ENCODE data around the gene FTO. TPM values are rescaled to one million over a fixed set of nuclear protein-coding genes. Genes with fewer than 3 reads are reported as not detected.

Gene FTO
- total RNA-seq, 1 donor from 2014 or later: 65.8 TPM

GRCh38 chr16:54052271-54052670, 348.3 kb downstream of the FTO start:
- Mint-ChIP-seq H3K4me1 (no peaks in the 10 kb centered on the region), H3K36me3 (ENCODE audit: low read depth) (peaks cover 4% of the 10 kb centered on the region), H3K27me3 (no peaks in the 10 kb centered on the region), H3K27ac (no peak overlapping the region), H3K4me3 (no peak overlapping the region), H3K9me3 (no peaks in the 10 kb centered on the region)
- TF ChIP-seq CTCF (IDR thresholded peaks at IDR 0.05): no peak
- ChIA-PET POLR2A (no interaction called here), CTCF (no interaction called here)
- DNase-seq (no peak), ATAC-seq (ENCODE audit: low read depth) (no peak)
- intact Hi-C loops (cut with micrococcal nuclease): loop anchor here (5.0 kb wide), 1 partner anchor 1545 kb away; no protein-coding TSS in a partner anchor

DNA sequence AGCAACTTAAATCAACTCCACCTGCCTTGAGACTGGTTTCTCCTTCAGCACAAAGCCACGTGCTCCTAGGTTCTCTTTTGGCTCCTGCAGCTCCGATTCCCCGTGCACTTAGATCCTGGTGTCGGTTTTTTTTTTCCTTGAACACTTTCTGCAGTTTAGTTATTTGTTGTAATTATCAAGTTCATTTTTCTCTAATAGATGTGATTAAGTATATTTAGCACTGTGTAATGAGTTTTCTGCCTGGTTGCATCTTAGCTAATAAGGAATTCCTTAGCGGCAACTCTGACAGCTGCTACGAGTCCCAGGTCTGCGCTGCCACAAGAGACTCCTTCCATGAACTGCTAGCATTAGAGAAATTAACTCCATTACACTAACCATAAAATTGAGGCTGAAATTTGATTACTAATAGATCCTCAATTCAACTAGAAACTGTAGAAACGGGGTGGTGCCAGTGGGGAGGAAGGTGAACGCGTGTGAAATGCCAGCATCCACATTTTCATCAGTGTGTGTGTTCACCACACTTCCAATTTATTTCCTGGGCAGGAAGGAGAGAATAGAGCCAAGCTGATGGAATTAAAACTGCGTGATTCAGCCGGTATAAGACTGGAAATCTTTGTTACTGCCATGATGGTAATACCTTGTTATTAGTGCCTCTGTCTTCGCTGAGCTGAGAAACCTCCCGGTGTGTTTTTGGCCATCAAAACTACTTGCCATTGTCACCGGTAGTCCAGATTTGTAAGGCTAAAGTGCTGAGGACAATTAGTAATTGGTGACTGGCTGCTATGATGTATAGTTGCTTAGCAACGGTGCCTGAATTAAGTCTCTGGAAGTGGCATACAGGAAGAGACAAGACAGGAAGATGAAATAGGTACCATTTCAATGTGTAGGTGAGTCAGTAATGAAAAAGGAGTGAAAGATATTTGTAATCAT, 350.2 kb downstream of the FTO start:
- ATAC-seq (ENCODE audit: low read depth): no peak
- ChIA-PET POLR2A (no interaction called here), CTCF (interaction anchor here (0.6 kb wide), 1 partner anchor 995 kb away, joined by 3 read pairs; no protein-coding TSS in a partner anchor)
- DNase-seq: no peak
- no peak overlapping the region for H3K27ac Mint-ChIP-seq
- intact Hi-C loops (cut with micrococcal nuclease): loop anchor here (5.0 kb wide), 1 partner anchor 1543 kb away; no protein-coding TSS in a partner anchor
- H3K9me3 Mint-ChIP-seq: no peaks in the 10 kb centered on the region
- H3K27me3 Mint-ChIP-seq: no peaks in the 10 kb centered on the region
- H3K36me3 Mint-ChIP-seq (ENCODE audit: low read depth): peaks cover 10% of the 10 kb centered on the region
- no peak for TF ChIP-seq CTCF (IDR thresholded peaks at IDR 0.05)
- no peaks in the 10 kb centered on the region for H3K4me1 Mint-ChIP-seq
- H3K4me3 Mint-ChIP-seq: no peak overlapping the region

DNA sequence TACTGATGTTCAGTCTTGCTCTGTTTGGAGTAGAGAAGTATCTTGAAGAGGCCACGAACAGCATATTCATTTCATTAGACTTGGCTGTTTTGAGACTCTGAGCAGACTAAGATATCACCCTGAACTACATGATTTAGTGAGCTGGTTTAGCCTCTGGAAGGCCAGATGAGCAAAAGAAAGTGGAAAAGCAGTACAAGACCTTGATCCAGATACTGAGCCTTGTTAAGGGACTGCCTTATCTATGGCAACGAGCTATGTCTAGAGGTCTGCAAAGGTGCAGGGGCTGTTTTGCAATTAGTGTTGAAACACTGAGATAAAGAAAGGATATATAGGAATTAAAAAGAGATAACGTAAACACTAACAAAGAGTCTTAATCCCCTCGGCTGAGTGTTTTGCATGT, 351.2 kb downstream of the FTO start:
- H3K27ac Mint-ChIP-seq: no peak overlapping the region
- no peaks in the 10 kb centered on the region for H3K9me3 Mint-ChIP-seq
- intact Hi-C loops (cut with micrococcal nuclease): no loop called here
- peaks cover 10% of the 10 kb centered on the region for H3K36me3 Mint-ChIP-seq (ENCODE audit: low read depth)
- H3K4me1 Mint-ChIP-seq: no peaks in the 10 kb centered on the region
- no peak overlapping the region for H3K4me3 Mint-ChIP-seq
- no peaks in the 10 kb centered on the region for H3K27me3 Mint-ChIP-seq
- ATAC-seq (ENCODE audit: low read depth) (no peak), DNase-seq (no peak)
- POLR2A ChIA-PET: no interaction called here
- CTCF ChIA-PET: interaction anchor here (0.6 kb wide), 1 partner anchor 994 kb away, joined by 3 read pairs; no protein-coding TSS in a partner anchor
- no peak for TF ChIP-seq CTCF (IDR thresholded peaks at IDR 0.05)

DNA sequence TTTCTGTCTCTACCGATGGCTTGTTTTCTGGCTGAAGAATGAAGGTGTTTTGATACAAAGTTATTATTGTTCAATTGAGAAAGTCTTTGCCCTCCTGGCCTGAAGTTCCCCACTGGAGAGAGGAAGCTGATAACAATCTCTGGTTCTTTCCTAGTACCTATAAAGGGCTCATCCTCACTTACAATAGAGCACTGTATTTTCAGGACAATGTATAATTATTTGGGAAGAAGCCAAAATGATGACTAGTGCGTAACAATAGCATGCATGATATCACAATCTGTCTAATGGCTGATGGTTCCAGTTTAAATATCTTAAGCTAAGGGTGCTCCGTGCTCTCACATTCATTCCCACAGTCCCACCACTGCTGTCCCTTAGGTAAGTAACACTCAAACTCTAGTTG, 351.9 kb downstream of the FTO start:
- Mint-ChIP-seq H3K36me3 (ENCODE audit: low read depth) (peaks cover 10% of the 10 kb centered on the region), H3K27me3 (no peaks in the 10 kb centered on the region), H3K4me3 (no peak overlapping the region), H3K4me1 (no peaks in the 10 kb centered on the region), H3K9me3 (no peaks in the 10 kb centered on the region), H3K27ac (no peak overlapping the region)
- ChIA-PET CTCF (no interaction called here), POLR2A (no interaction called here)
- DNase-seq: no peak
- intact Hi-C loops (cut with micrococcal nuclease): no loop called here
- no peak for TF ChIP-seq CTCF (IDR thresholded peaks at IDR 0.05)
- no peak for ATAC-seq (ENCODE audit: low read depth)

DNA sequence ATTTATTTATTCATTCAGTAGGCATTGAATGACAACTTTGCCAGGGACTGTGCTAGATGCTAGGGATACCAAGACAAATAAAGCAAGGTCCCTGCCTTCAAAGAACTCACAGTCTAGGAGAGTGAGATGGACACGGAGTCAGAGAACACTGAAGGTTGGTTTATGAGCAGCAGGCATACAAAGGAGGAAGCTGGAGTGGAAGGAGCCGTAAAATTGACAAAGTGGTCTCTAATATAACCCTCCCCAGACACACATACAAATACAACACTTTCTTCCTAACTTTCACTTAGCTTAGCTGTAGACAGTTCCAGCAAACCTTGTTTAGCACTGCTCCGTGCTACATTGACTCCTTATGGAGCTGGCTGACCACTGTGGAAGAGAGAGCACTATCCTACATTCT, 353.0 kb downstream of the FTO start:
- ATAC-seq (ENCODE audit: low read depth) (no peak), DNase-seq (no peak)
- Mint-ChIP-seq H3K27me3 (no peaks in the 10 kb centered on the region), H3K4me3 (no peak overlapping the region), H3K36me3 (ENCODE audit: low read depth) (peaks cover 10% of the 10 kb centered on the region), H3K27ac (no peak overlapping the region), H3K9me3 (no peaks in the 10 kb centered on the region), H3K4me1 (no peaks in the 10 kb centered on the region)
- intact Hi-C loops (cut with micrococcal nuclease): no loop called here
- CTCF ChIA-PET: no interaction called here
- POLR2A ChIA-PET: no interaction called here
- TF ChIP-seq CTCF (IDR thresholded peaks at IDR 0.05): no peak

Measured in activated B cell treated with CpG ODN at 0.5 μM for 24 hours (primary cell).